Tibial nerve (tissue), 4 donors: ENCODE data around the gene RNU1-2. TPM values are rescaled to one million over a fixed set of nuclear protein-coding genes. Genes with fewer than 3 reads are reported as not detected.
"Not testable (repeated sequence)": the region's sequence is repeated elsewhere in the genome, so short reads cannot be mapped to it uniquely, and the experiment has no call there.

Source experiments
- DNase-seq, 2 donors: peaks; one replicate each; pipeline ENCODE4 v3.0.0-alpha.2; 2019; ENCODE audit warnings: low spot score in 2 of 2
- H3K27ac ChIP-seq, 4 donors: fragments of 200-600 bp; sonication (generic) in 3 of 4; one replicate each; pipeline ENCODE4 v1.5.1; 2017 to 2019; ENCODE audit warnings: mild to moderate bottlenecking in 1 of 4
- H3K27me3 ChIP-seq, 2 donors: fragments of 200-600 bp; sonication (generic) in 1 of 2; one replicate each; pipeline versions ENCODE4 v1.5.1 to v1.6.0; 2017 to 2019
- H3K36me3 ChIP-seq, 3 donors: fragments of 200-600 bp; sonication (generic); one replicate each; pipeline ENCODE4 v1.5.1; 2018 to 2019
- H3K4me1 ChIP-seq, 4 donors: fragments of 200-600 bp; sonication (generic) in 3 of 4; one replicate each; pipeline ENCODE4 v1.5.1; 2017 to 2019
- H3K4me3 ChIP-seq, 4 donors: fragments of 200-600 bp; sonication (generic) in 3 of 4; one replicate each; pipeline ENCODE4 v1.5.1; 2017 to 2019; ENCODE audit warnings: mild to moderate bottlenecking in 1 of 4, moderate library complexity in 1 of 4
- H3K9me3 ChIP-seq, 4 donors: fragments of 200-600 bp; sonication (generic) in 3 of 4; one replicate each; pipeline ENCODE4 v1.5.1; 2017 to 2019
- EP300 ChIP-seq, 2 donors: sonication (generic); formaldehyde crosslinking; IDR thresholded peaks; one replicate each; pipeline ENCODE4 v1.6.1; 2017; ENCODE audit warnings: antibody characterized with exemption in 2 of 2, mild to moderate bottlenecking in 1 of 2
- POLR2A ChIP-seq, 2 donors: fragments of 450-650 bp; IDR thresholded peaks; one replicate each; pipeline ENCODE4 v1.6.1; 2017; ENCODE audit warnings: antibody characterized with exemption in 2 of 2, mild to moderate bottlenecking in 2 of 2, moderate library complexity in 2 of 2
- whole genome bisulfite sequencing, 2 donors: methylation state at CpG; one replicate each; pipeline ENCODE4 v1.1.5; 2018; 5-methylcytosine and 5-hydroxymethylcytosine counted together
- total RNA-seq, 4 donors: library from RNA; depleted of rRNA; stranded (reverse); fragments of >200 nt; gene quantifications; one replicate each; pipeline ENCODE4 v1.1.0, GENCODE V29; 2016
- TF ChIP-seq, protein P1 (sequence below), 5 experiments: fragments of 200-600 bp in 3 of 5; fragments of 450-650 bp in 2 of 5; sonication (generic) in 3 of 5; IDR thresholded peaks; one replicate each; pipeline ENCODE4 v1.5.1; 2016 to 2019; ENCODE audit warnings: antibody characterized with exemption in 5 of 5, mild to moderate bottlenecking in 3 of 5, moderate library complexity in 2 of 5

The RNU1-2 gene
- total RNA-seq, 4 donors from 2014 or later = under 0.01 TPM

DNA sequence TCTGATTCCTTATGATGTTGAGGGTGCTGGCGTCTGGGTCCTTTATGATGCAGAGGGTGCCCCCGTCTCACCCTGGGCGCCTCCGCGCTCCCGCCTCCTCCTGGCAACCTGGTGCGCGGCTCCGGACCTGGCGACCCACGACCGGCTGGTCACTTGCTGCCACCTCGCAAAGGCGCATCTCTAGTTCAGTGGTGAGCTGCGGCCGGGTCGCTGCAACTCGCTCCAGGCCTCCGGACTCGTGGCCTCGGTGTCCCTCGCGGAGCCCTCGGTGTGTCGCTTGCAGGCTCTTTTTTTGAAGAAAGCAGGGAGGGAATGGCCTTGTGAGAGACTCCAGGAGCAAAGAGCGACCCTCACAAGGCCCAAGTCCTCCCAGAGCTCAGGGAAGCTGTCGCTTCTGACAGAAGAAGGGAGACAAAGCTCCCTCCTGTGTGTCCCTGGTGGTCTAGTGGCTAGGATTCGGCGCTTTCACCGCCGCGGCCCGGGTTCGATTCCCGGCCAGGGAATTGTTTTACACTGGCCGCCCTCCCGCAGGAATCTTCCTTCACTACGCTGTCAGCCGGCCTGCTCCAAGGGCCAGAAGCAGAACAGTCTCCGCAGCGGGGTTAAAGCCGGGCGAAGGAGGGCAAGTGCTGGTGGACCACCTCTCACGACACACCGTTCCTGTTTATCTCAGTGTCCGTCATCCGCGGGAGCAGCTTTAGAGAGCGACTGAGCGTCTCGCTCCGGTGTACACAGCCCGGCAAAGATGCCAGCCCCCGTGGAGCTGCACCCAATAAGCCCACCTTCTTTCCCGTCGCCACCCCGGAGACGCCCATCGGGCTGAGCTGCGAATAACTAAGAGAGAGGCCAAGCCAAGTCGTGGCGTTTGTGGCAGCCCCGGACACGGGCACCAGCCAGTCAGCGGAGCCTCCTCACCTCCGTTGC, 23.4 kb upstream of the RNU1-2 start:
- peaks cover 0 to 15% (median 2%) of the 10 kb centered on the region in 4 donors for H3K4me1 ChIP-seq
- peak; percentile 51 to 69 for DNase-seq
- H3K27ac ChIP-seq = peak overlapping the region in 1 of 4 donors; percentile 38
- not testable (repeated sequence) for H3K9me3 ChIP-seq, H3K36me3 ChIP-seq
- peak overlapping the region; percentile 19 to 45 (median 31) for H3K4me3 ChIP-seq
- peaks cover 0 to 41% of the 10 kb centered on the region in 2 donors for H3K27me3 ChIP-seq
- 22 to 31% methylated on average over 52 of the region's 66 CpGs for WGBS, 2 donors

DNA sequence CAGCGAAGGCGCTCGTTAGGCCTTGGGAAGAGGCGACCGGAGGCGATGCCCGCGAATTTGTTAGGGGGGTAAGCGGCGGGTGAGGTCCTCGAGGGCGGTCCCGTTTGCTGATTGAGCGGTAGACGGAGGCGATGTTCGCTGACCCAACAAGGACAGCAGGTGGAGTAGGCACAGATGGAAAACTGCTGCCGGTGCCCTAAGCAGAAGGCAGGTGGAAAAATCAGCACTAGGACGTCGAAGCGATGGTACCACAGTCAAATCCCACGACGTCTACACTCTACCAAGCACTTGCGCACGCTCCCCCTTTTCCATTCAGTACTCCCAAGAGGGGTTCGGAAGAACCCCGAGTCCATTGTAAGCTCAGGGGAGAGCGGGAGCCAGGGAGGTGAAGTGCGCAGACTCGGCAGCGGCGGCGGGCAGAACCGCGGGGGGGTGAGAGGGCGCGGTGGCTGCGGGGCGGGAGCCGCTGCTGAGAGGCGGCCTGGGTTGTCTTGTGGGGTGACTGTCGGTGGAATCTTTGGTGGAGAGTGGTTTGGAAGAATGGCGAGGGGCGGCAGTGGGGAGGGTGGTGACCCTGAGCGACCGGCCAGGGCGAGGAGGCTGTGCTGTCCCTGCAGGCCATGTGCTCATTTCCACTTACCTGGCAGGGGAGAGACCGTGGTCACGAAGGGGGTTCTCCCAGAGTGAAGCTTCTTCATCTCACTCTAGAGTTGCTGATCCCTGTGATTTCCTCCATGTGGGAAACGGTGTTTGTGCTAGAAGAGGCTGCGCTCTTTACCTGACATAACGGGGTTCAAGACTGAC, 22.5 kb upstream of the RNU1-2 start:
- not testable (repeated sequence) for H3K36me3 ChIP-seq, DNase-seq, H3K27ac ChIP-seq, H3K9me3 ChIP-seq
- H3K4me3 ChIP-seq = peak overlapping the region; percentile 19 to 45 (median 21)
- H3K27me3 ChIP-seq = peaks cover 0 to 41% of the 10 kb centered on the region in 2 donors
- 14 to 16% methylated on average over 36 to 42 of the region's 52 CpGs for WGBS, 2 donors
- H3K4me1 ChIP-seq = peaks cover 0 to 15% (median 2%) of the 10 kb centered on the region in 4 donors

DNA sequence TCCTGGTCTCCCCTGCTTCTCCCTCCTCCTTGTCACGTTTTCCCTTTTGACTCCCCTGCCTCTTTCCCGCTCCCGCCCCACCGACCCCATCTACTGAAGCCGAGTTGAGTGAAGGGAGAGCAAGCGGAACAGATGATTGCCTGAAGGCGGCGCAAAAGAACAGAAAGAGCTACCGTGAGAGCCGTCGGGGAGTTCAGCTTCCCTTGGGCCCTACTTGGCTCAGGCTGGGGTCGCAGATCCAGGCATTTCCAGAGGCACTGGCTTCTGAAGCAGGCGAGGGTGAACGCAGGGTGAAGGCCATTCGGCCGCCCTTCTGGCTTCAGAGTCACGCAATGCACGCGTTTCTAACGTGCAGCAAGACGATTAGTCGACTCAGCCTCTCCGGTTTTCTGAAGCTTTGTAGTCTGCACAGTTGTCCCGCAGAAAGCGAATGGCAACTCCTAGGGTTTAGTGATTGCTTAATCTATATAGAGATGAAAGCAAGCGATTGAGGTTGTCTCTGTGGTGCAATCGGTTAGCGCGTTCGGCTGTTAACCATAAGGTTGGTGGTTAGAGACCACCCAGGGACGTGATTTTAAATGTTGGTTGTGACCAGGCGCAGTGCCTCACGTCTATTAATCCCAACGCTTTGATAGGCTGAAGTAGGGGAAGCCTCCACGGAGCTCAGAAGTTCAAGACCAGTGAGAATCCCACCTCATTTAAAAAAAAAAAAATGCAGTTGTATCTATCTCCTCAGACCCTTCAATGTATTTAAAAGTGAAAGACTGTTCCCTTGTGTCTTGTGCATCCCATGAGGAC, 20.6 kb upstream of the RNU1-2 start:
- not testable (repeated sequence) for DNase-seq, H3K9me3 ChIP-seq, H3K36me3 ChIP-seq, H3K27ac ChIP-seq, H3K4me3 ChIP-seq
- Histone ChIP-seq H3K27me3 (peaks cover 0 to 51% of the 10 kb centered on the region in 2 donors), H3K4me1 (peaks cover 0 to 15% (median 2%) of the 10 kb centered on the region in 4 donors)
- 36 to 39% methylated on average over 34 to 35 of the region's 35 CpGs for WGBS, 2 donors

DNA sequence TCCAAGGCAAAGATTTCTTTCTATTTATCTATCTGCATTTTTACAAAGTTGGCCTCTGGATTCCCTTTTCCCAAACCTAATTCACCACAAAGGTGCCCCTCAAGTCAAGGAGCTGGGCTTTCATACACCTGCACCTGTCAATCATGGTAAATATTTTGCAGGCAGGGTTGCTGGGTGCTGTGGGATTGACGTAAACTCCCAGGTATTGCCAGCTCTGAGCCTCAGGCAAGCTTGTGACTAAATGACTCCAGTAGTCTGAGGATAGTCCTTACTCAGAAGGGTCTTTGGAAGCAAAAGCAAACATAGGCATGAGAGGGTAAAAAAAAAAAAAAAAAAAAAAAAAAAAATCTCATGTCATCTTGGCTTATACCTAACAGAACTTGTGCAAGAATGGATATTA, 14.0 kb upstream of the RNU1-2 start:
- not testable (repeated sequence) for H3K27ac ChIP-seq, H3K4me1 ChIP-seq, H3K4me3 ChIP-seq, H3K36me3 ChIP-seq, DNase-seq, H3K9me3 ChIP-seq
- 94 to 96% methylated on average over 1 of the region's 1 CpG for whole genome bisulfite sequencing, 2 donors
- H3K27me3 ChIP-seq = peaks cover 0 to 22% of the 10 kb centered on the region in 2 donors

DNA sequence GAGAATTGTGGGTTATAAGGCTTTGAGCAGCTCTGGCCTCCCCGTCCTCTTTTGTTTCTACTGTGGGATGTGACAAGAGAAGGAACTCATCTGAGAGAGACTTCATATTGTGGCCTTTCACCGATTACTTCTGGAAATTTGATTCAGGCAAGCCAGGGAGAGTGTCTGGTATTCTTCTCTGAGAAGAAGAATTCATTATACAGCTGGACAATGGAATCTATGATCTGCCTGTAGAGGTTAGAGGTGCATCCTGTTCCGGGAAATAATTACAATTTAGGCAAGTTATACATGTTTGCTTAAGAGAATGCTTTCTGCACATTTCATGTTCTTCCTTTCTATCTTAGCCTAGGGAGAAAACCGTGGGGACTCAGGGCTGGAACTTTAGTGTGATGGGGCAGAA, 12.8 kb upstream of the RNU1-2 start:
- Histone ChIP-seq H3K27me3 (peaks cover 0 to 22% of the 10 kb centered on the region in 2 donors), H3K4me1 (no peaks in the 10 kb centered on the region), H3K4me3 (no peak overlapping the region), H3K27ac (no peak overlapping the region), H3K36me3 (no peaks in the 10 kb centered on the region), H3K9me3 (no peaks in the 10 kb centered on the region)
- TF ChIP-seq, protein P1, sequence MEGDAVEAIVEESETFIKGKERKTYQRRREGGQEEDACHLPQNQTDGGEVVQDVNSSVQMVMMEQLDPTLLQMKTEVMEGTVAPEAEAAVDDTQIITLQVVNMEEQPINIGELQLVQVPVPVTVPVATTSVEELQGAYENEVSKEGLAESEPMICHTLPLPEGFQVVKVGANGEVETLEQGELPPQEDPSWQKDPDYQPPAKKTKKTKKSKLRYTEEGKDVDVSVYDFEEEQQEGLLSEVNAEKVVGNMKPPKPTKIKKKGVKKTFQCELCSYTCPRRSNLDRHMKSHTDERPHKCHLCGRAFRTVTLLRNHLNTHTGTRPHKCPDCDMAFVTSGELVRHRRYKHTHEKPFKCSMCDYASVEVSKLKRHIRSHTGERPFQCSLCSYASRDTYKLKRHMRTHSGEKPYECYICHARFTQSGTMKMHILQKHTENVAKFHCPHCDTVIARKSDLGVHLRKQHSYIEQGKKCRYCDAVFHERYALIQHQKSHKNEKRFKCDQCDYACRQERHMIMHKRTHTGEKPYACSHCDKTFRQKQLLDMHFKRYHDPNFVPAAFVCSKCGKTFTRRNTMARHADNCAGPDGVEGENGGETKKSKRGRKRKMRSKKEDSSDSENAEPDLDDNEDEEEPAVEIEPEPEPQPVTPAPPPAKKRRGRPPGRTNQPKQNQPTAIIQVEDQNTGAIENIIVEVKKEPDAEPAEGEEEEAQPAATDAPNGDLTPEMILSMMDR (IDR thresholded peaks at IDR 0.05) = no peak
- TF ChIP-seq EP300 (IDR thresholded peaks at IDR 0.05) = no peak
- TF ChIP-seq POLR2A (IDR thresholded peaks at IDR 0.05) = no peak
- 27 to 33% methylated on average over 4 of the region's 4 CpGs for WGBS, 2 donors
- no peak for DNase-seq

DNA sequence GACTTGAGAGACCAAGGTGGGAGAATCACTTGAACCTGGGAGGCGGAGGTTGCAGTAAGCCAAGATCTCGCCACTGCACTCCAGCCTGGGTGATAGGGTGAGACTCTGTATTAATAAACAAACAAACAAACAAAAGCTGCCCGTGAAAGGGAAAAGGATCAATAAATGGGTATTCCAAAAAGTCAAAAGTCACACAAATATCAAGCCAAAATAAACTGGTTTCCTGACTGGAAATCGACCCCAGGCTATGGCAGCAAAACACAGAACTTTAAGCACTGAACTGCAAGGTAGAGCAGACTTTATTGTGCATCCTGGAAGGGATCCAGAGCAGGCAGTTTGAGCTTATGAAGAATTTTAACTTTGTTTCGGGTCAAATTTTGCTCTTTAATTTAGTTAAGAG, 11.3 kb upstream of the RNU1-2 start:
- DNase-seq, H3K4me3 ChIP-seq, H3K4me1 ChIP-seq, H3K9me3 ChIP-seq, H3K27ac ChIP-seq, H3K36me3 ChIP-seq: not testable (repeated sequence)
- H3K27me3 ChIP-seq = peaks cover 0 to 17% of the 10 kb centered on the region in 2 donors
- 78 to 81% methylated on average over 5 of the region's 5 CpGs for WGBS, 2 donors

DNA sequence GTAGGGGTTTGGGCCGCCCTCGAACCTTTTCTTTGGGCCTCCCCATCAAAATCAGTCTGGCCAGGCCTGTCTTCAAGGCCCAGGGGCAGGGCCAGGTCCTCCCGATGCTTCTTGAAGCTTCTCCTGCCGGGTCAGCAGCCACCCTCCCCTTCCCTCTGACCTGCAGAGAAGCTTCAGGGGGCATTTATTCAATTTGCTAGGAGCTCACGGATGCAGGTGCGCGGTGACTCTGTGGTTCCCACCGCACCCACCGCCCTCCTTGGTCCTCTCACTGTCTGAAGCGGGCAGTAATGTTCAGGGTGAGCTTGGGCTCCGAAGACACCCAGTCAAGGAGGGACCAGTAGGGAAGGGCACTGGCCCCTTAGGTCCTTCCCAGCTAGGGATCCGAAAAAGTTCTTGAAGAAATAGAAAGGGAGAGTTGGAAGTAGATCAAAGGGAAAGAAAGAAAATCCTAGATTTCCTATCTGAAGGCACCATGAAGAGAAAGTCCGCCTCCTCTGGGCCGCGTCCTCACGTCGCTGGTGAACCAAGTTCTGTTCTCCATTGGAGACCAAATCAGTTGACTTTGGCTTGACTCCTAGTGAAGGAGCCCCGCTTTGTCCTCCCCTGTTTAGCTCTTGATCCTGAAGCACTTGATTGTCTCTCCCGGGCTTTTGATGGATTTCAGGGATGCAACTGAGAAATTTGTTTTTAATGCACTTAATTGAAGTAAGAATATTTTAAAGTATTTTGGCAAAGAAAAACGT, 8.7 kb upstream of the RNU1-2 start:
- no peak overlapping the region for H3K4me3 ChIP-seq
- H3K9me3 ChIP-seq = no peaks in the 10 kb centered on the region
- WGBS, 2 donors = 89 to 90% methylated on average over 20 of the region's 20 CpGs
- H3K4me1 ChIP-seq = peaks cover 0 to 8% (median 0%) of the 10 kb centered on the region in 4 donors
- DNase-seq = no peak
- no peak for TF ChIP-seq POLR2A (IDR thresholded peaks at IDR 0.05)
- no peak for TF ChIP-seq EP300 (IDR thresholded peaks at IDR 0.05)
- TF ChIP-seq, protein P1 (IDR thresholded peaks at IDR 0.05) = no peak
- no peaks in the 10 kb centered on the region for H3K27me3 ChIP-seq
- no peak overlapping the region for H3K27ac ChIP-seq
- H3K36me3 ChIP-seq = no peaks in the 10 kb centered on the region
